Endothelial cell of umbilical vein (primary cell): ENCODE results near the gene CDC42BPB.

ENCODE experiments used
- EZH2 ChIP-seq: IDR thresholded peaks from 2 replicates; pipeline ENCODE4 v1.6.1; 2012; ENCODE audit warnings: borderline replicate concordance, low read depth, mild to moderate bottlenecking, moderate library complexity, low read length, inconsistent platforms; ENCODE audit not compliant: severe bottlenecking
- JUN ChIP-seq: IDR thresholded peaks from 2 replicates; pipeline ENCODE4 v1.6.1; 2011; ENCODE audit warnings: borderline replicate concordance, low read depth; ENCODE audit not compliant: insufficient read length, insufficient read depth
- MYC ChIP-seq: IDR thresholded peaks from one replicate; pipeline ENCODE4 v1.6.1; 2011; ENCODE audit warnings: mild to moderate bottlenecking, low read depth, low read length
- POLR2A ChIP-seq: IDR thresholded peaks from 2 replicates; pipeline ENCODE4 v1.6.1; 2012; ENCODE audit warnings: low read depth, mild to moderate bottlenecking, control low read depth, low read length
- POLR2AphosphoS5 ChIP-seq: IDR thresholded peaks from 2 replicates; pipeline ENCODE4 v1.6.1; 2012; ENCODE audit warnings: low read depth, mild to moderate bottlenecking, control low read depth, low read length, moderate library complexity; ENCODE audit not compliant: insufficient read depth
- TF ChIP-seq, protein P1 (sequence below), 2 donors: IDR thresholded peaks; 1 replicate in 1 of 2; 2 replicates in 1 of 2; pipeline ENCODE4 v1.5.1; 2011; ENCODE audit warnings: low read length in 2 of 2, mild to moderate bottlenecking in 2 of 2, moderate library complexity in 2 of 2, control low read depth in 1 of 2, inconsistent platforms in 1 of 2, low read depth in 1 of 2; ENCODE audit not compliant: insufficient read depth in 1 of 2; ENCODE audit errors: extremely low read depth in 1 of 2
- TF ChIP-seq, protein P2 (sequence below): IDR thresholded peaks from 2 replicates; pipeline ENCODE4 v1.6.1; 2011; ENCODE audit not compliant: insufficient read depth, insufficient read length

DNA sequence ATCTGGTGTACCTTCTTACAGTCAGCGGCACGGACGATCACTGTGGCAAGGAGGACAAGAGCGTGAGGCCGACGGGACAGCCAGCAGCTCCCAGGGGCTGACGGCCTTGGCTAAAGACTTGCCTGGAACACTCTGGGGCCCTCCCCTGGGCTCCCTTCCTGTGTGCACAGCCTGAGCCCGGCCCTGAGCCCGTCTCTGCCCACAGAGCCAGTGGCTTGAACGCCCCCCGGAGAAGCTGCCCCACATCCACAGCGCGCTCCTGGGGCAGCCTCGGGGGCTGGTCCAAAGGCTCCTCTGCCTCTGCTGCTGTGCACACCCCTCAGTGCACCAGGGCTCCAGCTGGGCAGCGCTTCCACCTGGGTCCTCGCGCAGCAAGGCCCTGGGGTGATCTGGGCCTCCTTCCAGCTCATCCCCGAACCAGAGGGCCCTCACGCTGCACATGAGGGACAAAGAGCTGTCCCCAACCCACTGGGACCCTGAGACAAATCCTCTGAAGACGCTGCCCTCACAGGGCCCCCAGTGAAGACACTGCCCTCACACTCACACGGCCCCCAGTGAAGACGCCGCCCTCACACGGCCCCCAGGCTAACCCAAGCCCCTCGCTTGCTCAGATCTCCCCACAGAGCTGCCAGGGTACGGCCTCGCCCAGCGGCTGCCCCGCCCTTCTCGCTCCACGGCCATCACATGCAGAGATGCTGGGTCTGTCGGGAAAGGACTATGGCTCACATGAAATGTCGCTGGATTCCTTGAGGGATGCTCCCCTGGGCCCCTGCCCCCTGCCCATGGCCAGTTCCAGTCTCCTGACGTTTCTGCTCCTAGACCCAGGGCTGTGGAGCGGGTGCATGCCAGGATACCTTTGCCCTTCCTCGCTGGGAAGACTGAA, 112.7 kb downstream of the CDC42BPB start:
- TF ChIP-seq, protein P1, sequence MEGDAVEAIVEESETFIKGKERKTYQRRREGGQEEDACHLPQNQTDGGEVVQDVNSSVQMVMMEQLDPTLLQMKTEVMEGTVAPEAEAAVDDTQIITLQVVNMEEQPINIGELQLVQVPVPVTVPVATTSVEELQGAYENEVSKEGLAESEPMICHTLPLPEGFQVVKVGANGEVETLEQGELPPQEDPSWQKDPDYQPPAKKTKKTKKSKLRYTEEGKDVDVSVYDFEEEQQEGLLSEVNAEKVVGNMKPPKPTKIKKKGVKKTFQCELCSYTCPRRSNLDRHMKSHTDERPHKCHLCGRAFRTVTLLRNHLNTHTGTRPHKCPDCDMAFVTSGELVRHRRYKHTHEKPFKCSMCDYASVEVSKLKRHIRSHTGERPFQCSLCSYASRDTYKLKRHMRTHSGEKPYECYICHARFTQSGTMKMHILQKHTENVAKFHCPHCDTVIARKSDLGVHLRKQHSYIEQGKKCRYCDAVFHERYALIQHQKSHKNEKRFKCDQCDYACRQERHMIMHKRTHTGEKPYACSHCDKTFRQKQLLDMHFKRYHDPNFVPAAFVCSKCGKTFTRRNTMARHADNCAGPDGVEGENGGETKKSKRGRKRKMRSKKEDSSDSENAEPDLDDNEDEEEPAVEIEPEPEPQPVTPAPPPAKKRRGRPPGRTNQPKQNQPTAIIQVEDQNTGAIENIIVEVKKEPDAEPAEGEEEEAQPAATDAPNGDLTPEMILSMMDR (IDR thresholded peaks at IDR 0.05; ENCODE audit: extremely low read depth in 1 of 2, insufficient read depth in 1 of 2, low read depth in 1 of 2, low read length in 2 of 2) = no peak
- no peak for TF ChIP-seq POLR2A
- no peak for TF ChIP-seq POLR2AphosphoS5
- no peak for TF ChIP-seq EZH2
- TF ChIP-seq, protein P2, sequence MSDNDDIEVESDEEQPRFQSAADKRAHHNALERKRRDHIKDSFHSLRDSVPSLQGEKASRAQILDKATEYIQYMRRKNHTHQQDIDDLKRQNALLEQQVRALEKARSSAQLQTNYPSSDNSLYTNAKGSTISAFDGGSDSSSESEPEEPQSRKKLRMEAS = no peak
- TF ChIP-seq MYC = no peak
- no peak for TF ChIP-seq JUN
